Natural killer cell (primary cell): Measurements from ENCODE around the gene DGUOK. TPM values are rescaled to one million over a fixed set of nuclear protein-coding genes. Genes with fewer than 3 reads are reported as not detected.

ENCODE experiments used
- ATAC-seq, 3 donors: fragments of 150-1000 bp in 2 of 3; fragments of 200-7000 bp in 1 of 3; cut with Tn5 transposase; 1 replicate in 1 of 3; 2 replicates in 2 of 3; pipeline ENCODE4 v1.10.0; 2021; ENCODE audit warnings: mild to moderate bottlenecking in 2 of 3, moderate library complexity in 2 of 3
- DNase-seq, 2 donors: peaks; one replicate each; pipeline versions ENCODE4 v3.0.0 to v3.0.0-alpha.2; 2013 to 2021; ENCODE audit warnings: mixed read lengths in 1 of 2
- H3K27ac ChIP-seq: one replicate; pipeline ENCODE4 v1.5.1; 2013; ENCODE audit warnings: mild to moderate bottlenecking, low read length
- H3K27me3 ChIP-seq: one replicate; pipeline ENCODE4 v1.6.1; 2013; ENCODE audit warnings: low read length; ENCODE audit not compliant: control insufficient read depth, insufficient read depth
- H3K36me3 ChIP-seq: one replicate; pipeline ENCODE4 v1.6.1; 2013; ENCODE audit warnings: low read length; ENCODE audit not compliant: control insufficient read depth, insufficient read depth
- H3K4me1 ChIP-seq: one replicate; pipeline ENCODE4 v1.6.1; 2013; ENCODE audit warnings: low read length; ENCODE audit not compliant: control insufficient read depth, insufficient read depth
- H3K4me3 ChIP-seq: one replicate; pipeline ENCODE4 v1.5.1; 2013; ENCODE audit warnings: low read length
- H3K9me3 ChIP-seq: one replicate; pipeline ENCODE4 v1.6.1; 2013; ENCODE audit warnings: low read length; ENCODE audit not compliant: control insufficient read depth, insufficient read depth
- H3K27ac Mint-ChIP-seq, 2 donors: one replicate each; pipeline ENCODE4 v1.8.0; 2022; ENCODE audit warnings: mild to moderate bottlenecking in 2 of 2, mixed read lengths in 2 of 2, moderate library complexity in 1 of 2
- H3K27me3 Mint-ChIP-seq, 2 donors: one replicate each; pipeline ENCODE4 v1.8.0; 2022; ENCODE audit warnings: low read depth in 2 of 2, mixed read lengths in 2 of 2
- H3K36me3 Mint-ChIP-seq: one replicate; pipeline ENCODE4 v1.8.0; 2022; ENCODE audit warnings: mixed read lengths
- H3K4me1 Mint-ChIP-seq, 2 donors: one replicate each; pipeline ENCODE4 v1.8.0; 2022; ENCODE audit warnings: mixed read lengths in 2 of 2
- H3K4me3 Mint-ChIP-seq: one replicate; pipeline ENCODE4 v1.8.0; 2022; ENCODE audit warnings: mild to moderate bottlenecking, moderate library complexity, mixed read lengths
- H3K9me3 Mint-ChIP-seq, 2 donors: one replicate each; pipeline ENCODE4 v1.8.0; 2022; ENCODE audit warnings: mixed read lengths in 2 of 2
- WGBS: methylation state at CpG from one replicate; pipeline ENCODE4 v1.1.7; 2013; ENCODE audit warnings: missing lambda C conversion rate; ENCODE audit not compliant: insufficient coverage; 5-methylcytosine and 5-hydroxymethylcytosine counted together
- intact Hi-C: fragments of 100-400 bp; cut with micrococcal nuclease; formaldehyde crosslinking; loops from one replicate; pipeline ENCODE4 v1.14.2; 2022
- total RNA-seq, 4 donors: library from RNA; stranded (reverse); fragments of 120-200 nt in 1 of 4; gene quantifications; one replicate each; pipeline versions ENCODE4 v1.2.3 to v1.2.4, GENCODE V29; 2013 to 2022
- TF ChIP-seq, protein P1 (sequence below): fragments of 200-600 bp; IDR thresholded peaks from one replicate; pipeline ENCODE4 v1.8.0; 2022; ENCODE audit warnings: antibody characterized with exemption

The DGUOK gene
- total RNA-seq, 3 donors from 2014 or later (not counting 1 experiment from before 2014, with no cell fraction given) = 47.6 to 56.8 (median 54.8) TPM

DNA sequence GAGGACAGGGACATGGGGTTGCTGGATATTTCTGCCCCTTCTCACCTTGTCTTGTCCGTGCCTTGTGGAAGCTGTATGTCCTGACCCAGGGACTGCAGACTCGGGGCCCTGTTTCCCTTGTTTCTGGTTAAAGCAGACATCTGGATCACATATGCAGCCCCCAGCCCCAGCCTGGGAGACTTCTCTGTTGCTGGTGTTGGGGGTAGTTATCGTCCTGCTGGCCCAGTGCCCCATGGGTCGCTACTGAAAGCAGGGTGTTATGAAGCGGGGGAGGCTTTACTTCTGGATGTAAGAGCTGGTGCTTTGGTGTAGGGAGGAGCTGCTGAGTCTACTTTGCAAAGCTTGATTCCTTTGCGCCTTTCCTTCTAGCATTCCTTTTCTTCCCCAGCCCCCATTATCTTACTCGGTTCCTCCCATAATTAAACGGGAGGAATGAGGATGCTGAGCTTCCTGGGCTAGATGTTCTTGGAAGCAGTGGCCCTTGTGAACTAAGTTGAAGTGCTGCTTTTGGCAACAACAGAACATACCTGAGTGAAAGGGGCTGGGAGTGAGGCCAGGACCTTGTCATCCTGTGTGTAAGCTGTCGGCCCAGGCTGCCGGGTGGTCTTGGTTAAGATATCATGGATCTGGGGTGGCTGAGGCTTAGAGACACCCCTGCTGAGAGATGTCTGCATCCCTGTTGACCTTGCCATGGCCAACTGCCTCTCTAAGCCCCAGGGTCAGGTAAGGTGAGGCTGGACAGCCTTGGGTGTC lies 61.4 kb downstream of the DGUOK start:
- Histone ChIP-seq H3K36me3 (peaks cover 2% of the 10 kb centered on the region), H3K4me3 (no peak overlapping the region), H3K27me3 (no peaks in the 10 kb centered on the region), H3K9me3 (peaks cover 2% of the 10 kb centered on the region), H3K4me1 (peaks cover 53% of the 10 kb centered on the region), H3K27ac (no peak overlapping the region)
- H3K4me3 Mint-ChIP-seq = peak overlapping the region; percentile 89
- H3K36me3 Mint-ChIP-seq = no peaks in the 10 kb centered on the region
- ATAC-seq (no peak), DNase-seq (no peak)
- peaks cover 54 to 69% of the 10 kb centered on the region in 2 donors for H3K4me1 Mint-ChIP-seq
- no peaks in the 10 kb centered on the region for H3K27me3 Mint-ChIP-seq
- no peaks in the 10 kb centered on the region for H3K9me3 Mint-ChIP-seq
- 82% methylated on average over 9 of the region's 10 CpGs for WGBS
- peak overlapping the region; percentile 14 to 84 for H3K27ac Mint-ChIP-seq
- TF ChIP-seq, protein P1, sequence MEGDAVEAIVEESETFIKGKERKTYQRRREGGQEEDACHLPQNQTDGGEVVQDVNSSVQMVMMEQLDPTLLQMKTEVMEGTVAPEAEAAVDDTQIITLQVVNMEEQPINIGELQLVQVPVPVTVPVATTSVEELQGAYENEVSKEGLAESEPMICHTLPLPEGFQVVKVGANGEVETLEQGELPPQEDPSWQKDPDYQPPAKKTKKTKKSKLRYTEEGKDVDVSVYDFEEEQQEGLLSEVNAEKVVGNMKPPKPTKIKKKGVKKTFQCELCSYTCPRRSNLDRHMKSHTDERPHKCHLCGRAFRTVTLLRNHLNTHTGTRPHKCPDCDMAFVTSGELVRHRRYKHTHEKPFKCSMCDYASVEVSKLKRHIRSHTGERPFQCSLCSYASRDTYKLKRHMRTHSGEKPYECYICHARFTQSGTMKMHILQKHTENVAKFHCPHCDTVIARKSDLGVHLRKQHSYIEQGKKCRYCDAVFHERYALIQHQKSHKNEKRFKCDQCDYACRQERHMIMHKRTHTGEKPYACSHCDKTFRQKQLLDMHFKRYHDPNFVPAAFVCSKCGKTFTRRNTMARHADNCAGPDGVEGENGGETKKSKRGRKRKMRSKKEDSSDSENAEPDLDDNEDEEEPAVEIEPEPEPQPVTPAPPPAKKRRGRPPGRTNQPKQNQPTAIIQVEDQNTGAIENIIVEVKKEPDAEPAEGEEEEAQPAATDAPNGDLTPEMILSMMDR = no peak
- intact Hi-C loops = loop anchor here (2.0 to 10.0 kb wide), 3 partner anchors 13 to 157 kb away; partner anchors contain the start of gene BOLA3

DNA sequence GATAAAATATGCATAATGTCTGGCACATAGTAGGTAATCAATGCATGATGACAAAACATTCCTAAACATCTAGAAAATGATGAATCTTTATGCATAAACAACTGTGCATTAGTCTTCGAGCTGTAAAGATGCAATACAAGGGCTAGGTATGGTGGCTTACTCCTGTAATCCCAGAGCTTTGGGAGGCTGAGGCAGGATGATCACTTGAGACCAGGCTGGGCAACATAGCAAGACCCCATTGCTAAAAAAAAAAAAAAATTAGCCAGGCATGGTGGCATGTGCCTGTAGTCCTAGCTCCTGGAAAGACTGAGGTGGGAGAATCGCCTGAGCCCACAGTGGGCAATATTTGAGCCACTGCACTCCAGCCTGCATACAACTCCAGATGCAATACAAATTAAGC lies 63.3 kb downstream of the DGUOK start:
- Mint-ChIP-seq H3K4me1 (peaks cover 57 to 71% of the 10 kb centered on the region in 2 donors), H3K9me3 (no peaks in the 10 kb centered on the region), H3K27ac (no peak overlapping the region), H3K4me3 (no peak overlapping the region), H3K27me3 (no peaks in the 10 kb centered on the region), H3K36me3 (no peaks in the 10 kb centered on the region)
- Histone ChIP-seq H3K4me3 (no peak overlapping the region), H3K4me1 (peaks cover 41% of the 10 kb centered on the region), H3K9me3 (peaks cover 2% of the 10 kb centered on the region), H3K36me3 (peaks cover 2% of the 10 kb centered on the region), H3K27ac (no peak overlapping the region), H3K27me3 (no peaks in the 10 kb centered on the region)
- intact Hi-C loops = loop anchor here (10.0 kb wide), 1 partner anchor 155 kb away; the partner anchor contains the start of gene BOLA3
- no peak for DNase-seq
- WGBS = 96% methylated on average over 2 of the region's 2 CpGs
- TF ChIP-seq, protein P1 = no peak
- ATAC-seq = no peak

DNA sequence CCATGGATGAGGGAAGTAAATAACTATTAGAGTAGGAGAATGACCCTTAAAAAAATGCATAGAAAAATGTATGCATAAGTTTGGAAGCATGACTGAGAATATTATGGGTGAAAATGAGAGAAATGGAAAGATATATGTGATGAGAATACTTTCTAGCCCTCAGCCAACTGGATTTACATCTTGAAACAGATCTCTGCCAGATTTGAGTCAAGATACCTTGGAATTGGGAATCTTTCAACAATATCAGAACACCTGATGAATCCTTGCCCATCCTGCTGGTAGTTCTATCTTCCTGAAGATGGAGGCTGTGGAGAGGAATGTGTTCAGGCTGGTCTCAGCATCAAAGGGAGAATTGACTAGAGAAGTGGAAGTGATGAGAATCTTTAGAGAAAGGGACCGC lies 63.9 kb downstream of the DGUOK start:
- Mint-ChIP-seq H3K27me3 (no peaks in the 10 kb centered on the region), H3K36me3 (no peaks in the 10 kb centered on the region), H3K9me3 (no peaks in the 10 kb centered on the region), H3K27ac (no peak overlapping the region), H3K4me3 (no peak overlapping the region), H3K4me1 (peaks cover 57 to 70% of the 10 kb centered on the region in 2 donors)
- intact Hi-C loops = no loop called here
- DNase-seq = no peak
- Histone ChIP-seq H3K4me1 (peaks cover 40% of the 10 kb centered on the region), H3K27ac (no peak overlapping the region), H3K36me3 (peaks cover 2% of the 10 kb centered on the region), H3K4me3 (no peak overlapping the region), H3K27me3 (no peaks in the 10 kb centered on the region), H3K9me3 (peaks cover 2% of the 10 kb centered on the region)
- TF ChIP-seq, protein P1 = no peak
- 83% methylated on average over 1 of the region's 1 CpG for WGBS
- no peak for ATAC-seq
